Right hindlimb (tissue), 1 donor: ENCODE results near the gene CCDC93.
"Not testable (repeated sequence)": the region's sequence is repeated elsewhere in the genome, so short reads cannot be mapped to it uniquely, and the experiment has no call there.

ENCODE experiments used
- DNase-seq: peaks from one replicate; pipeline ENCODE4 v3.0.0-alpha.2; 2018

The CCDC93 gene

DNA sequence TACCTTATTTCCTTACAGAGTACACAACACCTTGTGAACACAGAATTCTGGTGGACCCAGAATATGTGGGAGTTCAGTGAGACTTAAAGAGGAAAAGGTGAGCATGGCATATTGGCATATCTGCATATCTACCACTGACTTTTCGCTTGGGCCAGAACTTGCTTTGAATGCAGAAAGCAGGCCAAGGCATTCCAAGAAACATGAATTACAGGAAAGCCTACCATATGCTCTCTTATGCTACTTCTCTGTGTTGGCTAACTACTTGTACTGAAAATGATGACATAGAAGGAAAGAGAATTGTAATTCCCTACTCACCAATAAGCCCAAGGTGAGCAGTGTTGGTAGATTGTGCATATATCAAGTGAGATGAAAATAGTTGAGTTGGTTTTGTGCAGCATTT, 31.4 kb upstream of the CCDC93 start:
- no peak for DNase-seq

DNA sequence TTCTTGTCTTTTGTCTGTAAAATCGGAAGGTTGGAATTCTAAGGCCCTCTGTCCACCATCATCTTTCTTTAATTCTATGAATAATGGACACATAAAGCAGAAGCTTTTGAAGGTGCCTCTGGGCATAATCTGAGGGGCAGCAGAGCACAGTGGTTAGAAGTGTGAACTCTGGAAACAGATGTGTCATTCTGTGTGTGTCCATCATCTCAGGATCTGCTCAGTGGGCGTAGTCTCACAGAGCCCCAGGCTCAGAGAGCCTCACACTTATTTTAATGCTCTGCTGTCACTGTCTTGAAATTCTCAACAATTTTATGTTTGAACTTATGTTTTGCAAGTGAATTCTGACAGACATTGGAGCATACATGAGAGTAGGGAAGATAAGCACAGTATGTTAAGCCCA, 31.0 kb upstream of the CCDC93 start:
- DNase-seq: no peak

DNA sequence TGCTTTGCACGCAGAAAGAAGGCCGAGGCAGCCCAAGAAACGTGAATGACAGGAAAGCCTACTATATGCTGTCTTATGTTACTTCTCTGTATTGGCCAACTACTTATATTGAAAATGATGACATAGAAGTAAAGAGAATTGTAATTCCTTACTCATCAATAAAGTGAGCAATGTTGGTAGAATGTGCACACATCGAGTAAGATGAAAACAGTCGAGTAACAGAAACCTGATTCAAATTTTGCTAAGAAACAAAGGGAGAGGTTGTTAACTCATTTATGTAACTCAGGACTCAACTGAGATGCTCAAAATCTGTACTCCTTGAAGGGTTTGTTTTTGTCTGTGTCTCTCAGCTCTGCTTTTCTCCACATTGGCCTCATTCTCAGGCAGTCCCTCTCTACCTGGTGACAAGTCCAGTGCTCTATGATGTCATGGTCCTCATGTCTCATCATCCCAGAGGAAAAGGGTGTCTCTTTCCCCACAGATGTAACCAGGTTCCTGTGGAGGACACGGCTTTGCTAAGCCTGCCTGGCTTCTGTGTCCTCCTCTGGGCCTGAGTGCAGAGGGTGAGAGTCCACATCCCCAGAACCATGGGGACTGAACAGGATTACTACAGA, 30.3 kb upstream of the CCDC93 start:
- no peak for DNase-seq

- DNase-seq: no peak
Observed at GRCh38 chr2:118040891-118041290, 27.0 kb upstream of the CCDC93 start.

GRCh38 chr2:118032169-118033013, 18.5 kb upstream of the CCDC93 start:
- peak; percentile 35 for DNase-seq

DNA sequence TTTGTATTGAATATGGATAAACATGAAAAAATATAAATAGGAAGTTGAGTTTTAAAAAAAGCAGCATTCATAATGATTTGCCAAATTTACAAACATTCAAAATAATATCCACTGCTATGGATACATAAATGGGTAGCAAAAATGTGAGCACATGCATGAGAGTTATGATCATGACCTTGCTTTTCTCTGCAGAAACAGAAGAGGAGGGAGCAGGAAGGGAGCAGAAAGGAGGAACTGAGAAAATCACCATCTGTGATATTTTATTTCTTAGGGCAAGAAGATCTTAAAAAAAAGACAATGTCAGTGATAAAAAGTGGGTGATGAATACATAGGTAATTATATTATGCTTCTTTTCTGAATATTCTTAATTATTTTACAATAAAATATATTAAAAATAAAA, 17.7 kb upstream of the CCDC93 start:
- no peak for DNase-seq

DNA sequence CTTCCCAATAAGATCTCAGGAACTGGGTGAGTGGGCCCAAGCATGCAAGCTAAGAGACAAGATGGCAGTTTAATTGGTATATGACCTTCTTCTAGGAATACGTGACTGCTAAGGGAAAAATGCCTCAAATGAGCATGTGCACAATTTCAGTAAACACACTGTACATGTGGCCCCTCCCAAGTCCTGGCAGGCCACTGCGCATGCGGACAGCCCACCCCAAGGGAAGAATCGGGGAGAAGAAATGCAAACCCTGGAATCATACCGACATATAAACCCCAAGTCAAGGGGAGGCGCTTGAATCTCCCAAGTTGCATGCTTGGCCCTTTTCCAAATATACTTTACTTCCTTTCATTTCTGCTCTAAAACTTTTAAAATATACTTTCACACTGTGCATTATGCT, 15.2 kb upstream of the CCDC93 start:
- DNase-seq: no peak

GRCh38 chr2:118021356-118021755, 7.5 kb upstream of the CCDC93 start:
- DNase-seq: no peak

- DNase-seq: no peak
Observed at GRCh38 chr2:118019821-118020220, 6.0 kb upstream of the CCDC93 start.

DNA sequence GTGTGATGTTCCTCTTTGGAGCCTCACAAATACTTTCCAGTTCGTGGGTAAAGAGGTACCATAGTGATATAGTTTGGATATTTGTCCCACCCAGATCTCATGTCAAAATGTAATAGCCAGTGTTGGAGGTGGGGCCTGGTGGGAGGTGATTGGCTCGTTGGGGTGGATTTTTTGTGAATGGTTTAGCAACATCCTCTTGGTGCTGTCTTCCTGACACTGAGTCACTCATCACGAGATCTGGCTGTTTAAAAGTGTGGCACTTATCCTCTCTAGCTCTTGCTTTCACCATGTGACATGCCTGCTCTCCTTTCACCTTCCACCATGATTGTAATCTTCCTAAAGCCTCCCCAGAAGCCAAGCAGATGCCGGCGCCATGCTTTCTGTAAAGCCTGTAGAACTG, 3.0 kb upstream of the CCDC93 start:
- no peak for DNase-seq

GRCh38 chr2:118015761-118016160, 1.9 kb upstream of the CCDC93 start:
- not testable (repeated sequence) for DNase-seq

- DNase-seq: no peak
Observed at GRCh38 chr2:118014492-118014824, 588 bp upstream of the CCDC93 start.

DNA sequence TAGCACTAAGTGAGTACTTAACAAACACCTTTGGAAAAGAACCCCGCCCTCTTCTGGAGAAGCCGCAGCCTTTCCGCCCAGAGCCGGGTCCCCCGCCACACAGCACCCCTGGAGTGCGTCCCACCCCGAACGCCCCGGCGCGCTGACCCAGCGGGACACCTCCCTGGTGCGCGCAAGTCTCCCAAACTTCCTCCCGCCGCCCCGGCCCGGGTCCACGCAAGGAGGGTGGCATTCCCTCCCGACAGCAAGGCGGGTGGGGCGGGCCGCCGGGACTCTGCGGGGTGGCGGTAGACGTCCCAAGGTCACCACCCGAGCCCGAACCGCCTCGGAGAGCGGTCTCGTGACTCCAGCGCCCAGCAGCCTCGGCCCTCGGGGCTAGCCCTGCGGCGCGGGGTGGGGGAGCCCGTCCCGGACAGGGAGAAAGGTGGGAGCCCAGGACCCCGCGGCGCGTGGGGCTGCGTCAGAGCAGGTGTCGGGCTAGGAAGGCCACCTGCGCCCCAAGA, 598 bp downstream of the CCDC93 start:
- DNase-seq: peak; percentile 41

DNA sequence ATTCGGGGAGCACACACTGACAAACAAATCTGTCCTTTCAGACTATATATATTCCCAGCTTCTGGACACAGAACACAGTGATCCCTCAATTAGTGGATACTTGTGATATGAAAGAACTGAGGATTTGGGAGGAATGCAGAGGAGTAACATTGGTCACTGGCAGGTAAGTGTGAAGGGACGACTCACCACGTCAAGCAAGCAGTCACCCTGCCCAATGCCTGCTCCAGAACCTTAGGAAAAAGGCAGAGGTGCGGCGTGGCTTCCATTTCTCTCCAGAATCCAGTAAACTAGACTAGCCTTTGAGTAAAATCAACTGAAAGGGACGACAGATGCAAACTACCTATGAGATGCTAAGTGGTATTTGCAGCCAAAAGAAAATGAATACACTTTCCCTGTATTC, 1.1 kb downstream of the CCDC93 start:
- no peak for DNase-seq

DNA sequence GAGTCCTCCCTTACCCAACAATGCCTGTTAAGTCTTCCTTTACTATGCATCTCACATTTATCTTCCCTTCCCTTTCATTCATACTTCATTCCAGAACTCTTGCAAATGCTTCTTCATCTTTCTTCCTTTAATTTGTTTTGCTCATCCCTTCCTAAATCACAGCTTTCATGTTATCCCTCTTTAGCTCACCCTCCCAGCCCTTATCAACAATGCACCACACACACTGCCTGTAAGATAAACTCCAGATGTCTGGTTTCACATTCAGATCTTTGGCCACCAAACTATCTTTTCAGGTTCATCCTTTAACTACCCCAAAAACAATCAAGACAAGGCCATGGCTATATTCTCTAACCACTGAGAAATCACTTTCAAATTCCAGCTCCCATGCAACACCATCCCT, 3.4 kb downstream of the CCDC93 start:
- DNase-seq: no peak

- no peak for DNase-seq
Observed at GRCh38 chr2:118006861-118007260, 7.0 kb downstream of the CCDC93 start.

- DNase-seq: no peak
Observed at GRCh38 chr2:118006326-118006725, 7.5 kb downstream of the CCDC93 start.

DNA sequence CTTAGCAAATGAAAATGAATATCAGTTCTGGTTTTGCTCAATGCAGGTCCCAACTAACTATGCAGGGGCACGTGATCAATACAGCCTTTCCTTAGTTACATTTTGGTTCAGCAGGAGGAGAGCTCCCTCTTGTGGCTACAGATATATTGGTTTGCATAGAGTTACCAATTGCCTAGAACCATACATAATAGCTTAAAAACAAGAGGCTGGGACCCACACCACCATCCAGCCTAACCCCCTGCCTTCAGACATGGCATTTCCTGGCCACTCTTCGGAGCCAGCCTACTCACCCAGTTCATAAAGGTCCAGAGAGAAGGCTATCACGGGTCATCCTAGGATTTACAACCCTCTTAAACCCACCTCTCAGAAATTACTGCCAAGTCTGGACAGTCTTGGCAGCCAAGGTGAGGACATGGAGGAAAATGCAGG, 10.5 kb downstream of the CCDC93 start:
- DNase-seq: peak; percentile 49

DNA sequence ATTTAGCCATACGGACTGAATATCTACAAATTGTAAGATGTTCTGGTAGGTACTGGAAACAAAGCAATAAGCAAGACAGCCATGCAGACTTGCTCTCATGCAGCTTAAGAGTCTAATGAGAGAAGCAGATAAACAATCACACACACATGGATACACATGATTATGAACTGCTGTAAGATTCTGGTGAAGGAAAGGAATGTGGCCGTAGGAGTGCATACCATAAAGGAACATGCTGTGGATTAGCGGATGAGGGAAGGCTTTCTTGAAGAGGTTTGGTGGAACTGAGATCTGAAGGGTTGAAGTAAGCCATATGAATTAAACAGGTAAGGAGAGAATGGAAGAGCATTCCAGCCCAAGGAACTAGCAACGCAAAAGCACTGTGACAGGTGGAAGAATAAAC, 13.8 kb downstream of the CCDC93 start:
- no peak for DNase-seq

DNA sequence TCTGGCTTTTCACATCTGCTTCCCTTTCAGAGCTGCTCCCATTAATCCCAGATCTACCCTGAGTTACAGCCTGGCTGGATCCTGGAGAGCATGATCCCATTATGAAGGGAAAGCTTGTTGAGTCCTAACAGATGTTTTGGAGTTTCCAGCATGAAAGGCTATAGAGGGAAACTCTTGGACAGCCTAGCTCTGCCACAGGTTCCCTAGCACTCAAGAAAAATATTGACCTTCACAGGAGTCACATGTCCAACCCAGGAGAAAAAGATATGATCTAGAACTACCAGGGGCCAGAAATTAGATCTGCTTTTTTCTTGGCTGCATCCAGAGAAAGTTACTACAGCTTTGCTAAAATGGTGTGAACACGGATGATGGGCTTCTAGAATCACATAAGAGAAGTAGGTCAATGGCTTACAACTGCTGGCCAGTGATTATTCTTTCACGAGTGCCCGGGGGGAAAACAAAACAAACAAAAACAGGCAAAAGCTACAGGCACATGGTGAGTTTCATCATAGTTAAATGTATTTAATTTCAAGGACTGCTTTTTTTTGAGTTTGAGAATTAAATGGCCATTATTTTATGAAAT, 15.9 kb downstream of the CCDC93 start:
- no peak for DNase-seq

DNA sequence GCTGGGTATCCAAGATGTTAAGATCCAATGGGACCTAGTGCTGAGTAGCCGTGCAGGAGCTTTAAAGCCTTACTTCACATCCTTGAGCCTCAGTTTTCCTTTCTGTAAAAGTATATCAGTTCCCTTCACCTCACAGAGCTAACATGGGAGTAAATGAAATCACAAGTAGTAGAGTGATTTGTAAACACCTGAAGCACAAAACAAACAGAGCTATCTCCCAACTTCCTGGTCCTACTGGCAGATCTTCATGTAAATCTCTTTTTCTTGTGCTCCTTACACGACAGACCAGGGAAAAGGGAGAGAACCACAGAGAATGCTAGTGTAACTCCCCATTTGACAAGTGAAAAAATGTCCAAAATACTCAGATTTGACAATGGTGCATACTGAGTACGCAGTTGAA, 17.3 kb downstream of the CCDC93 start:
- no peak for DNase-seq

- no peak for DNase-seq
Observed at GRCh38 chr2:117994729-117995128, 19.1 kb downstream of the CCDC93 start.

DNA sequence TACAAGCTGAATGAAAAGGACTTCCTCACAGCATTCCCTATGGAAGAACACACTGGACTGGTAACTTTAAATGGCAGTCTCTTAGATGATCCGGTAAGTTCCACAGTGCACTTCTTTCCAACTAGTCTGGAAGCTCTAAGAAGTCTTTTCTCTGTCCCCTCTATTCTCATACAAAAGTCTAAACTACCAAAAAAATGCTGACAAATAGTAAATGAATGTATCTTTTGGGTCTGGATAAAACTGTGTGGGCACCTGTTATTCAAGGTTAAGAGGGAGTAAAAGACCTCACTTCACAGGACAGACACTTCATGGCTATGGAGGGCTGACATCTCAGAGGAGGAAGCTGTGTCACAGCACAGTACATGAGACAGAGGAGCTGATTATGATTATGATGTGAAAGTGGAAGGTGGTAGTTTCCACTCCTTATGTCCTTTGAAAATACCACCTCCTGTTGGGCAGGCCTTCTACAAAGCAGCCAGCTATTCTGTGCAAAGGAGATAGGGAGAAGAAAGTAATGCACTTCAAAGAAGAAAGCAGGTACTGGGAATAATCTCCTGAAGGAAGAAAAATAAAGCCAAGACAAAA, 23.9 kb downstream of the CCDC93 start:
- DNase-seq: no peak

DNA sequence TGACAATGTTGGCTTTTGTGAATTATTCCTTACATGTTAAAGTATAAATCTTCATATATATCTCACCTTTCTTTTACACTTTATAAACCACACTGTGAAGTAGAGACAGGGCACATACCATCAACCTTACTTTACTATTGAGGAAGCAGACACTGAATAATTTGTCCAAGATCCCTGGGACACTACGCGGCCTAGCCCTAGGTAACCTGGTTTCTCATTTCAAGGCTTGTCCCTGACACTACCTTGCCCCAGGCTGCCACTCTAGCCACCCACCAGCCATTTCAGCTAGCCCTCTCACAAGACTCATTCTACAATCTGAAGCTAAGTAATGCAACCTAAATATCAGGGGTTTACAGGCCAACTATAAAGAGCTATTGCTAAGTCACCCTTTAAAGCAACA, 26.7 kb downstream of the CCDC93 start:
- no peak for DNase-seq
